K562 (cell line): Measurements from ENCODE around the gene IARS2. TPM values are rescaled to one million over a fixed set of nuclear protein-coding genes. Genes with fewer than 3 reads are reported as not detected.

Experiments used
- ATF1 ChIP-seq, 2 experiments: fragments of 450-650 bp in 1 of 2; IDR thresholded peaks; 2 replicates each; pipeline ENCODE4 v1.6.1; 2016; ENCODE audit warnings: missing compliant biosample characterization in 1 of 2, missing genetic modification characterization in 1 of 2
- ATF7 ChIP-seq: fragments of 450-650 bp; IDR thresholded peaks from 2 replicates; pipeline ENCODE4 v1.7.1; 2014; ENCODE audit warnings: mild to moderate bottlenecking, moderate library complexity
- BCOR ChIP-seq: fragments of 450-650 bp; IDR thresholded peaks from 2 replicates; pipeline ENCODE4 v1.6.1; 2016
- ESRRA ChIP-seq: fragments of 450-650 bp; IDR thresholded peaks from 2 replicates; pipeline ENCODE4 v1.6.1; 2014; ENCODE audit warnings: low read depth, mild to moderate bottlenecking, moderate library complexity, borderline replicate concordance
- ESRRB ChIP-seq: fragments of 250-450 bp; sonication (Bioruptor Pico); IDR thresholded peaks from 2 replicates; pipeline ENCODE4 v1.5.0; 2020; ENCODE audit warnings: mild to moderate bottlenecking, moderate library complexity, borderline replicate concordance
- ETV6 ChIP-seq, 3 experiments: fragments of 150-350 bp in 1 of 3; sonication (generic) in 1 of 3; formaldehyde crosslinking in 1 of 3; IDR thresholded peaks; 2 replicates each; pipeline versions ENCODE4 v1.6.1 to v1.8.0; 2014 to 2022; ENCODE audit warnings: borderline replicate concordance in 2 of 3, low read depth in 2 of 3, antibody characterized with exemption in 1 of 3, low read length in 1 of 3, mild to moderate bottlenecking in 1 of 3, missing genetic modification reagents in 1 of 3
- FOXM1 ChIP-seq, 2 experiments: fragments of 450-650 bp in 1 of 2; sonication (generic) in 1 of 2; formaldehyde crosslinking in 1 of 2; IDR thresholded peaks; 2 replicates each; pipeline versions ENCODE4 v1.6.1 to v1.9.0; 2017 to 2022; ENCODE audit warnings: low read depth in 2 of 2, mild to moderate bottlenecking in 2 of 2, missing genetic modification reagents in 1 of 2, moderate library complexity in 1 of 2
- HCFC1 ChIP-seq: IDR thresholded peaks from 2 replicates; pipeline ENCODE4 v1.6.1; 2012; ENCODE audit warnings: low read depth, low read length, improper control_type of control experiment
- JUN ChIP-seq, 2 experiments: sonication (generic) in 1 of 2; formaldehyde crosslinking in 1 of 2; IDR thresholded peaks; 2 replicates each; pipeline versions ENCODE4 v1.6.1 to v1.8.0; 2012 to 2022; ENCODE audit warnings: borderline replicate concordance in 2 of 2, mild to moderate bottlenecking in 2 of 2, improper control_type of control experiment in 1 of 2, low read depth in 1 of 2, low read length in 1 of 2, missing genetic modification reagents in 1 of 2
- MAFK ChIP-seq: IDR thresholded peaks from 2 replicates; pipeline ENCODE4 v1.6.1; 2011; ENCODE audit warnings: low read length, improper control_type of control experiment
- MAZ ChIP-seq, 2 experiments: fragments of 450-650 bp in 1 of 2; sonication (generic) in 1 of 2; formaldehyde crosslinking; IDR thresholded peaks in 1 of 2; conservative IDR thresholded peaks in 1 of 2; 2 replicates each; pipeline versions ENCODE4 v1.4.0 to v1.5.0; 2020; ENCODE audit warnings: mild to moderate bottlenecking in 1 of 2, missing genetic modification reagents in 1 of 2
- MTA3 ChIP-seq: fragments of 450-650 bp; formaldehyde crosslinking; IDR thresholded peaks from 2 replicates; pipeline ENCODE4 v1.6.1; 2017; ENCODE audit warnings: mild to moderate bottlenecking, borderline replicate concordance
- MTF1 ChIP-seq: fragments of 250-450 bp; sonication (Bioruptor Pico); IDR thresholded peaks from 2 replicates; pipeline ENCODE4 v1.9.0; 2021; ENCODE audit warnings: moderate library complexity, mild to moderate bottlenecking, inconsistent platforms, borderline replicate concordance
- MYC ChIP-seq, 2 experiments: fragments of 250-450 bp in 1 of 2; sonication (Bioruptor Pico) in 1 of 2; IDR thresholded peaks; 2 replicates each; pipeline versions ENCODE4 v1.5.1 to v1.6.1; 2012 to 2021; ENCODE audit warnings: low read depth in 2 of 2, borderline replicate concordance in 1 of 2, improper control_type of control experiment in 1 of 2, low read length in 1 of 2, mild to moderate bottlenecking in 1 of 2, moderate library complexity in 1 of 2
- NCOA6 ChIP-seq: fragments of 450-650 bp; IDR thresholded peaks from 2 replicates; pipeline ENCODE4 v1.6.1; 2017; ENCODE audit warnings: mild to moderate bottlenecking
- NFRKB ChIP-seq: fragments of 450-650 bp; IDR thresholded peaks from 2 replicates; pipeline ENCODE4 v1.6.1; 2016; ENCODE audit warnings: low read depth
- NRF1 ChIP-seq, 2 experiments: fragments of 450-650 bp; IDR thresholded peaks in 1 of 2; conservative IDR thresholded peaks in 1 of 2; 2 replicates each; pipeline ENCODE4 v1.6.1; 2014; ENCODE audit warnings: mild to moderate bottlenecking in 2 of 2
- PHF8 ChIP-seq: fragments of 200-600 bp; sonication (generic); IDR thresholded peaks from 2 replicates; pipeline ENCODE4 v1.6.1; 2012; ENCODE audit warnings: mixed run types, mild to moderate bottlenecking, inconsistent platforms, low read length, moderate library complexity, borderline replicate concordance
- PRPF4 ChIP-seq: fragments of 200-400 bp; formaldehyde crosslinking; IDR thresholded peaks from one replicate; pipeline ENCODE4 v1.6.1; 2017; ENCODE audit warnings: low read length, low read depth, mild to moderate bottlenecking; ENCODE audit not compliant: insufficient read depth, poor library complexity, severe bottlenecking
- RBFOX2 ChIP-seq: fragments of 200-400 bp; formaldehyde crosslinking; IDR thresholded peaks from 2 replicates; pipeline ENCODE4 v1.6.1; 2017; ENCODE audit warnings: low read depth, mild to moderate bottlenecking, low read length, moderate library complexity
- SIN3A ChIP-seq, 2 experiments: fragments of 150-350 bp in 1 of 2; IDR thresholded peaks; 2 replicates each; pipeline ENCODE4 v1.6.1; 2011 to 2016; ENCODE audit warnings: borderline replicate concordance in 2 of 2, low read depth in 2 of 2, low read length in 2 of 2, mild to moderate bottlenecking in 2 of 2, moderate library complexity in 2 of 2; ENCODE audit not compliant: control insufficient read depth in 1 of 2
- SP1 ChIP-seq: sonication (generic); formaldehyde crosslinking; IDR thresholded peaks from 2 replicates; pipeline ENCODE4 v1.8.1; 2022; ENCODE audit warnings: mild to moderate bottlenecking, missing genetic modification reagents
- TARDBP ChIP-seq: fragments of 450-650 bp; IDR thresholded peaks from 2 replicates; pipeline ENCODE4 v1.6.1; 2016
- TRIM24 ChIP-seq, 2 experiments: fragments of 450-650 bp; IDR thresholded peaks; 2 replicates each; pipeline ENCODE4 v1.6.1; 2016
- ZNF12 ChIP-seq: sonication (generic); formaldehyde crosslinking; IDR thresholded peaks from 2 replicates; pipeline ENCODE4 v1.4.0; 2020; ENCODE audit warnings: mild to moderate bottlenecking, missing genetic modification reagents
- ZSCAN32 ChIP-seq: fragments of 450-650 bp; formaldehyde crosslinking; IDR thresholded peaks from 2 replicates; pipeline ENCODE4 v1.4.0; 2020; ENCODE audit warnings: mild to moderate bottlenecking, moderate library complexity
- polyA plus RNA-seq, 8 experiments: library from polyadenylated mRNA; depleted of rRNA in 4 of 8; stranded (reverse) in 5 of 8; unstranded in 3 of 8; fragments of >200 nt; fragmentation: Nextera tagmentation in 2 of 8; fragmentation: Illumina TruSeq in 1 of 8; extraction: Ambion mirVana in 2 of 8; extraction: Trizol in 1 of 8; gene quantifications; 2 replicates each; pipeline versions ENCODE4 v1.2.1 to v1.2.3, GENCODE V29; 2011 to 2014; ENCODE audit warnings: inconsistent platforms in 1 of 8, missing spikeins in 1 of 8
- total RNA-seq, 7 experiments: library from RNA; depleted of rRNA in 6 of 7; stranded (reverse); fragments of >200 nt in 6 of 7; fragmentation: Illumina TruSeq in 2 of 7; extraction: Trizol in 2 of 7; gene quantifications; 2 replicates each; pipeline versions ENCODE4 v1.2.1 to v1.2.3, GENCODE V29; 2011 to 2021; ENCODE audit warnings: low replicate concordance in 1 of 7

Gene IARS2
- total and polyA plus RNA-seq, 9 of the 15 experiments (the other 6 are each of a cell fraction or from before 2014, with no cell fraction given) = 39.6 to 127 (median 93.8) TPM

DNA sequence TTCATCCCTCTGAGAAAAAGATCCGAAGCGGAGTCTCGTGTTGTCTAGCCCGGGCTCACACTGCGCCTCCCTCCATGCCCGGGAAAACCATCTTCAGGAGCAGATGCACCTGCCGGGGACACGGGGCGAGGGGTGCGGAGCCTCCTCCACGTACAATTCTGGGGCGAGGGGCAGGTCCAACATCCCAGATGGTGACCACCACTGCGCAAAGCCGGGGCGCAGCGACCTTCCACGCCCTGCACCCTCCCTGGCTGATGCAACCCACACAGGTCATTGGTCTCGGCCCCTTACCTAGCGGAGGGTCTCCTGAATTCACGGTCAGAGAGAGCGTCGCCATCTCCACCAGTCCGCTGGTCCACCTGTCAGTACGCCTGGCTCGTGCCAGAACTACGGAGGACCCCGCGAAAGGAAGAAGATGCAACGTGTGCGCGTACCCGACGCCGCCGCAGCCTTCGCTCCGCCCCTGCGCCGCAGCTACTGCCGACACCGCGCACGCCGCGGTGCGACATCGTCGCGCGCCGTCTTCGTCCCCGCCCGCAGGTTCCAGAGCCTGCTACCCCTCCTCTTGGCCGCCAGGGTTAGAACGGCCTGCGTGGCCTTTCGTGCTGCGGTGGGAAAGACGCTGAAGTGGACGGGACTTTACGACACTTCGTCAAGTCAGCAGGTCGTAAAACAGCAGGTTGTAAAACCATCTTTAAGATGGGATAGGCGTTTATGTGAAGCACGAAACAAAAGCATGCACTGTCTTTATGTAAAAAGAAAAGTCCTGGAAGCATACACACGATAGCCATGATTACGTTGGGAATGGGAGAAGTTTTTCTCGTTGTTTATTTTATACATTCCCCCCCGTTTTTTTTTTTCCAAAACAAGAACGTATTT, 47.6 kb upstream of the IARS2 start, which contains the start of gene EPRS1 (continued):
- TF ChIP-seq SP1 (CRISPR knock-in tag) = peak; percentile 97
- peak in 1 of 2 experiments; percentile 44; a peak in 1 of 4 replicates for TF ChIP-seq TRIM24 (IDR thresholded peaks at IDR 0.05)
- TF ChIP-seq SIN3A (IDR thresholded peaks at IDR 0.05; ENCODE audit: borderline replicate concordance in 2 of 2, control insufficient read depth in 1 of 2, low read depth in 2 of 2, low read length in 2 of 2) = peak; percentile 67 to 86; a peak in 2 of 4 replicates
- peak; percentile 67 for TF ChIP-seq PRPF4
- TF ChIP-seq MTF1 (CRISPR knock-in tag) = no peak
- peak in 1 of 2 experiments; percentile 22; a peak in 1 of 4 replicates for TF ChIP-seq ETV6 (IDR thresholded peaks at IDR 0.05; ENCODE audit: borderline replicate concordance in 1 of 2, low read depth in 2 of 2, low read length in 1 of 2)
- TF ChIP-seq ETV6 (CRISPR knock-in tag; IDR thresholded peaks at IDR 0.05; ENCODE audit: borderline replicate concordance) = peak; percentile 60; the same call in 1 of the 2 replicates
- TF ChIP-seq ATF7 = peak; percentile 93
- TF ChIP-seq MAZ (CRISPR knock-in tag; conservative IDR thresholded peaks at IDR 0.05 in 1 of 2, IDR thresholded peaks at IDR 0.05 in 1 of 2) = peak; percentile 88 to 90; a peak in 3 of 4 replicates
- TF ChIP-seq ESRRB (CRISPR knock-in tag) = no peak
- TF ChIP-seq MYC (IDR thresholded peaks at IDR 0.05; ENCODE audit: low read depth, low read length) = peak; percentile 97
- TF ChIP-seq MYC (CRISPR knock-in tag; IDR thresholded peaks at IDR 0.05; ENCODE audit: borderline replicate concordance, low read depth) = peak; percentile 98
- TF ChIP-seq ZSCAN32 (CRISPR knock-in tag) = peak; percentile 89
- peak; percentile 75 for TF ChIP-seq MAFK
- peak; percentile 99 for TF ChIP-seq RBFOX2
- peak; percentile 26; the same call in 1 of the 2 replicates for TF ChIP-seq NFRKB
- peak; percentile 85 for TF ChIP-seq HCFC1
- TF ChIP-seq BCOR = peak; percentile 31; the same call in 1 of the 2 replicates
- TF ChIP-seq JUN (IDR thresholded peaks at IDR 0.05; ENCODE audit: borderline replicate concordance, low read depth, low read length) = peak; percentile 83
- peak; percentile 63; the same call in 1 of the 2 replicates for TF ChIP-seq JUN (CRISPR knock-in tag; IDR thresholded peaks at IDR 0.05; ENCODE audit: borderline replicate concordance)
- no peak for TF ChIP-seq ZNF12 (CRISPR knock-in tag)
- TF ChIP-seq MTA3 = peak; percentile 92; the same call in 1 of the 2 replicates
- peak; percentile 98 for TF ChIP-seq PHF8
- TF ChIP-seq TARDBP = peak; percentile 73; the same call in 1 of the 2 replicates
- TF ChIP-seq NCOA6 = peak; percentile 57; the same call in 1 of the 2 replicates
- TF ChIP-seq NRF1 (conservative IDR thresholded peaks at IDR 0.05 in 1 of 2, IDR thresholded peaks at IDR 0.05 in 1 of 2) = peak; percentile 94 to 95
- 0 out of 2 replicates have a peak, but pooled peaks have one; percentile 25 for TF ChIP-seq FOXM1 (IDR thresholded peaks at IDR 0.05; ENCODE audit: low read depth)
- no peak; the same call in 1 of the 2 replicates for TF ChIP-seq FOXM1 (CRISPR knock-in tag; IDR thresholded peaks at IDR 0.05; ENCODE audit: low read depth)
- TF ChIP-seq ESRRA = peak; percentile 92
- peak; percentile 92 for TF ChIP-seq ATF1 (CRISPR knock-in tag; IDR thresholded peaks at IDR 0.05)
- TF ChIP-seq ATF1 (tag; IDR thresholded peaks at IDR 0.05) = peak; percentile 98
